KMS-11 (cell line): ENCODE results near the gene LRRK2.

ENCODE experiments used
- H2AFZ ChIP-seq: fragments of 200-600 bp; sonication (generic); 2 replicates; pipeline ENCODE4 v1.6.1; 2016; ENCODE audit warnings: antibody characterized with exemption, mixed run types, low read depth
- H3K27ac ChIP-seq: fragments of 200-600 bp; sonication (generic); 2 replicates; pipeline ENCODE4 v1.6.1; 2016; ENCODE audit warnings: mild to moderate bottlenecking, mixed run types
- H3K27me3 ChIP-seq: fragments of 200-600 bp; sonication (generic); 2 replicates; pipeline ENCODE4 v1.6.1; 2017; ENCODE audit warnings: mild to moderate bottlenecking, low read depth, mixed run types, moderate library complexity; ENCODE audit not compliant: insufficient read depth
- H3K36me3 ChIP-seq: fragments of 200-600 bp; sonication (generic); 2 replicates; pipeline ENCODE4 v1.6.1; 2017; ENCODE audit warnings: mild to moderate bottlenecking, mixed run types; ENCODE audit not compliant: insufficient read depth
- H3K4me1 ChIP-seq: fragments of 200-600 bp; sonication (generic); 2 replicates; pipeline ENCODE4 v1.6.1; 2016; ENCODE audit warnings: mild to moderate bottlenecking, low read depth, mixed run types; ENCODE audit not compliant: poor library complexity, severe bottlenecking
- H3K4me2 ChIP-seq: fragments of 200-600 bp; sonication (generic); 2 replicates; pipeline ENCODE4 v1.7.0; 2016; ENCODE audit warnings: mild to moderate bottlenecking, mixed run types
- H3K4me3 ChIP-seq: fragments of 200-600 bp; sonication (generic); IDR thresholded peaks from 2 replicates; pipeline ENCODE4 v1.6.1; 2017; ENCODE audit warnings: low read depth, low read length, mixed read lengths; ENCODE audit not compliant: insufficient read depth
- H3K79me2 ChIP-seq: fragments of 200-600 bp; sonication (generic); 2 replicates; pipeline ENCODE4 v1.6.1; 2016; ENCODE audit warnings: low read depth, mixed run types; ENCODE audit not compliant: insufficient read depth
- H3K9ac ChIP-seq: fragments of 200-600 bp; sonication (generic); 2 replicates; pipeline ENCODE4 v1.6.1; 2016; ENCODE audit warnings: mild to moderate bottlenecking, mixed run types
- H4K20me1 ChIP-seq: fragments of 200-600 bp; sonication (generic); 2 replicates; pipeline ENCODE4 v1.6.1; 2016; ENCODE audit warnings: mild to moderate bottlenecking, mixed run types; ENCODE audit not compliant: insufficient read depth
- CTCF ChIP-seq: fragments of 200-600 bp; sonication (generic); conservative IDR thresholded peaks from 2 replicates; pipeline ENCODE4 v1.6.1; 2017; ENCODE audit warnings: low read depth, mild to moderate bottlenecking, antibody characterized with exemption, low read length, moderate library complexity, mixed read lengths

LRRK2 gene

GRCh38 chr12:40338621-40339020 lies 113.8 kb downstream of the LRRK2 start:
- H4K20me1 ChIP-seq, result no peaks in the 10 kb centered on the region
- no peak for TF ChIP-seq CTCF
- no peaks in the 10 kb centered on the region for H3K4me1 ChIP-seq
- no peaks in the 10 kb centered on the region for H3K27me3 ChIP-seq
- no peak overlapping the region for H3K4me2 ChIP-seq
- H3K79me2 ChIP-seq, result no peaks in the 10 kb centered on the region
- H3K27ac ChIP-seq, result no peak overlapping the region
- H3K9ac ChIP-seq, result no peak overlapping the region
- no peak overlapping the region for H2AFZ ChIP-seq
- no peaks in the 10 kb centered on the region for H3K36me3 ChIP-seq
- H3K4me3 ChIP-seq, result no peak overlapping the region

GRCh38 chr12:40342010-40342409 lies 117.2 kb downstream of the LRRK2 start:
- H3K27me3 ChIP-seq, result no peaks in the 10 kb centered on the region

DNA sequence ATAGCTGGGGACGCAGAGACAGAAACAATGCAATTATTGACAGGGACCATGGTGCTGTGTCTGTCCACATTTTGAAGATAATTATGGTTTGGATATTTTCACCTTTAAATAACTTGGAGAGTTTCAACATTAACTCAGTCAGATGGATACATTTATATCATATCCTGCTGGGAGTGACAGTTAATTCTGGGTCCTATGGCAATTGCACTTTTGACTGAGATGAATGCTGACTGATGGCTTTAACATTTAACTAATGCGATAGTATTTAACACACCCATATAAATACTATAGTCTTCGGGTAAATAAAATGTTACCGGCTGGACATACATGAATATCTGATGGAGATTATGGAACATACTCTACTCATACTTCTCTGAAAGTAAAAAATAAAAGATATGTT lies 118.3 kb downstream of the LRRK2 start:
- Histone ChIP-seq H2AFZ (no peak overlapping the region), H3K27me3 (no peaks in the 10 kb centered on the region), H3K36me3 (no peaks in the 10 kb centered on the region), H3K4me2 (no peak overlapping the region), H3K27ac (no peak overlapping the region), H3K4me3 (no peak overlapping the region), H3K4me1 (no peaks in the 10 kb centered on the region), H3K79me2 (no peaks in the 10 kb centered on the region), H3K9ac (no peak overlapping the region), H4K20me1 (no peaks in the 10 kb centered on the region)
- TF ChIP-seq CTCF, result no peak

More at GRCh38 chr12:40342010-40342409, 117.2 kb downstream of the LRRK2 start:
- Histone ChIP-seq H3K27ac (no peak overlapping the region), H3K4me3 (no peak overlapping the region), H3K79me2 (no peaks in the 10 kb centered on the region), H4K20me1 (no peaks in the 10 kb centered on the region), H2AFZ (peak overlapping the region; percentile 41; the same call in 1 of the 2 replicates), H3K4me2 (no peak overlapping the region), H3K9ac (no peak overlapping the region), H3K36me3 (no peaks in the 10 kb centered on the region), H3K4me1 (no peaks in the 10 kb centered on the region)
- TF ChIP-seq CTCF, result no peak

DNA sequence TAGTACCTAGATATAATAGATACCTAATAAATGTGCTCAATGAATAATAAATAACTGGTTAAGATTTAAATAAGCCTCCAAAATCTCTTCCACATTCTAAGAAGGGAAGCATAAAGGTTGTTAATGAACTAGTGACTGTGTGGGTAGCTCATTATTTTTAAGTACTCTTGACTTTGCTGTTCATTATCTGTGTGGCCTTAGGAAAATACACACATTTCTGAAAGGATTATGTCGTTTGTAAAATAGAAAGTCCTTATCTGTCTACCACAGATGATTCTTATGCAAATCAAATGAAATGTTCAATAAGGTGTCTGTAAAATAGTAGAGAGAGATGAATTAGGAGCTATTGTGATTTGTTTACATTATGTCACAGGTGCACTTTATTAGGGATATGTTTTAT lies 119.5 kb downstream of the LRRK2 start:
- TF ChIP-seq CTCF, result no peak
- H3K36me3 ChIP-seq, result no peaks in the 10 kb centered on the region
- H3K9ac ChIP-seq, result no peak overlapping the region
- H2AFZ ChIP-seq, result no peak overlapping the region
- H3K27ac ChIP-seq, result no peak overlapping the region
- no peaks in the 10 kb centered on the region for H4K20me1 ChIP-seq
- H3K4me3 ChIP-seq, result no peak overlapping the region
- no peaks in the 10 kb centered on the region for H3K27me3 ChIP-seq
- no peaks in the 10 kb centered on the region for H3K4me1 ChIP-seq
- H3K4me2 ChIP-seq, result no peak overlapping the region
- no peaks in the 10 kb centered on the region for H3K79me2 ChIP-seq

- no peaks in the 10 kb centered on the region for H3K79me2 ChIP-seq
- no peaks in the 10 kb centered on the region for H4K20me1 ChIP-seq
- H2AFZ ChIP-seq, result no peak overlapping the region
- no peaks in the 10 kb centered on the region for H3K36me3 ChIP-seq
- no peak overlapping the region for H3K4me3 ChIP-seq
- no peaks in the 10 kb centered on the region for H3K4me1 ChIP-seq
- no peak overlapping the region for H3K27ac ChIP-seq
- no peak for TF ChIP-seq CTCF
- H3K4me2 ChIP-seq, result no peak overlapping the region
- no peak overlapping the region for H3K9ac ChIP-seq
- no peaks in the 10 kb centered on the region for H3K27me3 ChIP-seq
Measured at GRCh38 chr12:40351976-40352375, 127.2 kb downstream of the LRRK2 start.
